K562 (cell line): ENCODE results near the gene SLC49A3. TPM values are rescaled to one million over a fixed set of nuclear protein-coding genes. Genes with fewer than 3 reads are reported as not detected.
A peak's percentile ranks its signal among the peaks of the same experiment; 100 is the strongest.

Source experiments
- ATAC-seq: fragments of 200-7000 bp; cut with Tn5 transposase; 3 replicates; pipeline ENCODE4 v1.9.1; 2020; ENCODE audit warnings: moderate library complexity
- BruUV-seq: library from RNA; stranded (reverse); fragments of 400-500 nt; replicated peaks from 2 replicates; lab custom pipeline; 2021; lab: Mats Ljungman, UMichigan
- CTCF ChIA-PET: fragments of 300-600 bp; formaldehyde crosslinking; extraction: SDS; loops from one replicate; lab custom pipeline; 2021; ENCODE audit warnings: low intra/inter-chr PET ratio; lab: Yijun Ruan, JAX
- POLR2A ChIA-PET: fragments of 300-600, 350-650 bp; sonication (Branson Sonifier 250); formaldehyde crosslinking; extraction: SDS; loops from one replicate; lab custom pipeline; 2021; ENCODE audit warnings: antibody characterized with exemption, inconsistent platforms; lab: Yijun Ruan, JAX
- DNase-seq, 4 experiments: peaks; one replicate each; pipeline versions ENCODE4 v3.0.0 to v3.0.0-alpha.2; 2011 to 2018; ENCODE audit warnings: low spot score in 3 of 4, mixed read lengths in 3 of 4; ENCODE audit errors: extremely low read depth in 1 of 4
- FAIRE-seq: peaks from 2 replicates; lab custom pipeline; 2011; peaks lifted over from hg19 to GRCh38; lab: Jason Lieb, UNC
- H2AFZ ChIP-seq: 2 replicates; pipeline ENCODE4 v1.6.0; 2011; ENCODE audit warnings: low read depth, low read length, control low read depth, inconsistent platforms
- H3K27ac ChIP-seq: fragments of 200-600 bp; 3 replicates; pipeline ENCODE4 v1.8.0; 2011; ENCODE audit warnings: low read depth, mild to moderate bottlenecking, control low read depth, inconsistent platforms, low read length, moderate library complexity, mixed read lengths; ENCODE audit errors: extremely low read depth
- H3K27me3 ChIP-seq, 2 experiments: fragments of 300-600 bp in 1 of 2; 2 replicates in 1 of 2; 3 replicates in 1 of 2; pipeline versions ENCODE4 v1.6.0 to v1.8.0; 2011; ENCODE audit warnings: inconsistent platforms in 2 of 2, low read length in 2 of 2, mild to moderate bottlenecking in 1 of 2, mixed read lengths in 1 of 2, moderate library complexity in 1 of 2; ENCODE audit not compliant: control insufficient read depth in 2 of 2, insufficient read depth in 2 of 2
- H3K36me3 ChIP-seq: fragments of 300-600 bp; 3 replicates; pipeline ENCODE4 v1.8.0; 2011; ENCODE audit warnings: mild to moderate bottlenecking, low read length, inconsistent platforms; ENCODE audit not compliant: control insufficient read depth, insufficient read depth
- H3K4me1 ChIP-seq, 2 experiments: fragments of 200-600 bp in 1 of 2; replicated peaks in 1 of 2; 2 replicates in 1 of 2; 3 replicates in 1 of 2; pipeline versions ENCODE4 v1.5.1 to v1.8.0; 2011; ENCODE audit warnings: inconsistent platforms in 2 of 2, low read length in 2 of 2, mild to moderate bottlenecking in 1 of 2, mixed read lengths in 1 of 2, moderate library complexity in 1 of 2; ENCODE audit not compliant: control insufficient read depth in 2 of 2, insufficient read depth in 2 of 2
- H3K4me2 ChIP-seq: 2 replicates; pipeline ENCODE4 v1.6.1; 2011; ENCODE audit warnings: low read length, control low read depth, inconsistent platforms, mixed read lengths; ENCODE audit not compliant: insufficient read depth
- H3K4me3 ChIP-seq: fragments of 200-600 bp; sonication (generic), shearing (Covaris generic); 2 replicates; pipeline ENCODE4 v1.5.1; 2016; ENCODE audit warnings: control low read depth, inconsistent platforms
- H3K79me2 ChIP-seq: fragments of 200-600 bp; 3 replicates; pipeline ENCODE4 v1.8.0; 2011; ENCODE audit warnings: low read length, inconsistent platforms; ENCODE audit not compliant: control insufficient read depth, insufficient read depth
- H3K9ac ChIP-seq, 2 experiments: 2 replicates each; pipeline versions ENCODE4 v1.6.0 to v1.6.1; 2011; ENCODE audit warnings: low read depth in 2 of 2, low read length in 2 of 2, control low read depth in 1 of 2, inconsistent platforms in 1 of 2, mild to moderate bottlenecking in 1 of 2, mixed read lengths in 1 of 2; ENCODE audit not compliant: insufficient read depth in 1 of 2
- H3K9me1 ChIP-seq: one replicate; pipeline ENCODE4 v1.6.0; 2011; ENCODE audit warnings: inconsistent platforms, mild to moderate bottlenecking, low read length, moderate library complexity; ENCODE audit not compliant: control insufficient read depth, insufficient read depth
- H3K9me3 ChIP-seq: replicated peaks from 2 replicates; pipeline ENCODE4 v1.5.1; 2011; ENCODE audit warnings: low read depth, low read length, inconsistent platforms; ENCODE audit not compliant: control insufficient read depth, insufficient read depth
- H4K20me1 ChIP-seq: replicated peaks from 2 replicates; pipeline ENCODE4 v1.6.1; 2011; ENCODE audit warnings: low read length, inconsistent platforms, mixed read lengths; ENCODE audit not compliant: control insufficient read depth, insufficient read depth
- CEBPB ChIP-seq: fragments of 450-650 bp; IDR thresholded peaks from 2 replicates; pipeline ENCODE4 v1.6.1; 2016; ENCODE audit warnings: missing genetic modification characterization, missing compliant biosample characterization
- EGR1 ChIP-seq: fragments of 450-650 bp; conservative IDR thresholded peaks from 2 replicates; pipeline ENCODE4 v1.6.1; 2017; ENCODE audit warnings: mild to moderate bottlenecking
- NR3C1 ChIP-seq: sonication (generic); formaldehyde crosslinking; IDR thresholded peaks from 2 replicates; pipeline ENCODE4 v1.8.1; 2022; ENCODE audit warnings: missing genetic modification reagents
- NUFIP1 ChIP-seq: fragments of 450-650 bp; IDR thresholded peaks from 2 replicates; pipeline ENCODE4 v1.6.1; 2018; ENCODE audit not compliant: partially characterized antibody
- POLR2G ChIP-seq: fragments of 200-400 bp; formaldehyde crosslinking; IDR thresholded peaks from 2 replicates; pipeline ENCODE4 v1.6.1; 2017; ENCODE audit warnings: low read depth, mild to moderate bottlenecking, antibody characterized with exemption, low read length, moderate library complexity
- POU5F1 ChIP-seq: fragments of 150-350 bp; IDR thresholded peaks from 2 replicates; pipeline ENCODE4 v1.6.1; 2014; ENCODE audit warnings: borderline replicate concordance, low read length, low read depth, mild to moderate bottlenecking; ENCODE audit not compliant: partially characterized antibody
- RBM22 ChIP-seq: fragments of 200-400 bp; formaldehyde crosslinking; IDR thresholded peaks from 2 replicates; pipeline ENCODE4 v1.6.1; 2018; ENCODE audit warnings: low read length, low read depth; ENCODE audit not compliant: poor library complexity, severe bottlenecking
- SRSF9 ChIP-seq: fragments of 200-400 bp; formaldehyde crosslinking; IDR thresholded peaks from 2 replicates; pipeline ENCODE4 v1.6.1; 2017; ENCODE audit warnings: low read depth, low read length, borderline replicate concordance
- WGBS: fragments of 100-300 bp; shearing (Covaris generic); methylation state at CpG from one replicate; pipeline ENCODE4 v1.1.6; 2016; ENCODE audit warnings: low coverage, mixed read lengths; ENCODE audit not compliant: insufficient coverage; ENCODE audit errors: missing lambda C conversion rate; 5-methylcytosine and 5-hydroxymethylcytosine counted together
- in situ Hi-C: fragments of 300-500 bp; cut with MboI; formaldehyde crosslinking; loops from 4 replicates; pipeline ENCODE4 v1.15.0; 2018; ENCODE audit warnings: inconsistent platforms, mixed read lengths
- intact Hi-C: fragments of 100-400 bp; cut with micrococcal nuclease; formaldehyde crosslinking; loops from 2 replicates; pipeline ENCODE4 v1.14.2; 2022
- polyA plus RNA-seq, 8 experiments: library from polyadenylated mRNA; depleted of rRNA in 4 of 8; stranded (reverse) in 5 of 8; unstranded in 3 of 8; fragments of >200 nt; fragmentation: Nextera tagmentation in 2 of 8; fragmentation: Illumina TruSeq in 1 of 8; extraction: Ambion mirVana in 2 of 8; extraction: Trizol in 1 of 8; gene quantifications; 2 replicates each; pipeline versions ENCODE4 v1.2.1 to v1.2.3, GENCODE V29; 2011 to 2014; ENCODE audit warnings: inconsistent platforms in 1 of 8, missing spikeins in 1 of 8
- total RNA-seq, 7 experiments: library from RNA; depleted of rRNA in 6 of 7; stranded (reverse); fragments of >200 nt in 6 of 7; fragmentation: Illumina TruSeq in 2 of 7; extraction: Trizol in 2 of 7; gene quantifications; 2 replicates each; pipeline versions ENCODE4 v1.2.1 to v1.2.3, GENCODE V29; 2011 to 2021; ENCODE audit warnings: low replicate concordance in 1 of 7

Gene SLC49A3
- total and polyA plus RNA-seq, 9 of the 15 experiments (the other 6 are each of a cell fraction or from before 2014, with no cell fraction given): 0.24 to 0.41 TPM; not detected in 7

DNA sequence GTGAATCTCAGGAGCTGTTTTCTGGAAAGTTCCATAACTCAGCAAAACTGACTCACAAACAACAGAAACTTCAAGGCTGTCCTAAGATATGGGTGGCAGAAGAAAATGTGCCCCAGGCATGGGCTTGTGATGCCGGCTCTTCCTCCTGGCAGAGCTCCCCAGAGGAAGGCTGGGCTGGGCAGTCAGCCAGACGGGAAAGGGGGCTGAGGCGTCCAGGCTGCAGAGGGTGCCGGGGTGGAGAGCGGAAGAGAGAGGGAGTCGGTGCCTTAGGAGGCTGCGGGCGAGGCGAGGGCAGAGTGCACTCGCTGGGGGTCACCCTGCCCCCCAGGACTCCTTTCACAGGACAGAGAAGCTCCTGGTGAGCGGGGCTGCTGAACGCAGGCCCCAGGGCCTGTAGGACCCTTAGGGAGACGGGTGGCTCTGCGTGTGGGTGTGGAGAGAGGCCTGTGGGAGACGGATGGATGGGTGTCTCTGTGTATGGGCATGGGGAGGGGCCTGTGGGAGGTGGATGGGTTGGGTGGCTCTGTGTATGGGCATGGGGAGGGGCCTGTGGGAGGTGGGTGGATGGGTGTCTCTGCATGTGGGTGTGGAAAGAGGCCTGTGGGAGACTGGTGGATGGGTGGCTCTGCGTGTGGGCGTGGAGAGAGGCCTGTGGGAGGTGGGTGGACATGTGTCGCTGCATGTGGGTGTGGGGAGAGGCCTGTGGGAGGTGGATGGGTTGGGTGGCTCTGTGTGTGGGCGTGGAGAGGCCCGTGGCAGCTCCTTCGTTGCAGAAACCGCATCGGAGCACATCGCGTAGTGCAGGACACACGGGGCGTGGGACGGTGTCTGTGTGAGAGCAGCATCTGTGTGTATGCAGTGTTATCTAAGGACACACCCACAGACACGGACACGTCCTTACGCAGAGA is 32.6 kb upstream of the SLC49A3 start:
- Histone ChIP-seq H3K79me2 (peaks cover 62% of the 10 kb centered on the region), H3K4me1 (peaks cover 8 to 57% of the 10 kb centered on the region in 2 experiments), H3K27ac (no peak overlapping the region), H2AFZ (no peak overlapping the region), H3K9me3 (peaks cover 1% of the 10 kb centered on the region), H3K36me3 (peaks cover 16% of the 10 kb centered on the region; the same call in 2 of the 3 replicates), H3K4me3 (no peak overlapping the region), H3K4me2 (no peak overlapping the region), H3K9me1 (no peaks in the 10 kb centered on the region), H3K9ac (no peak overlapping the region), H4K20me1 (no peaks in the 10 kb centered on the region; the same call in 1 of the 2 replicates), H3K27me3 (no peaks in the 10 kb centered on the region)
- 92% methylated on average over 24 of the region's 31 CpGs for WGBS
- no peak for DNase-seq
- BruUV-seq: no TSS peak
- TF ChIP-seq CEBPB (tag) (no peak), EGR1 (peak; percentile 38; the same call in 1 of the 2 replicates), NUFIP1 (no peak), RBM22 (peak; percentile 48), SRSF9 (no peak), POU5F1 (no peak), POLR2G (peak; percentile 42), NR3C1 (CRISPR knock-in tag) (no peak)
- FAIRE-seq: no peak
- ChIA-PET CTCF (no interaction called here), POLR2A (interaction anchor here (0.5 to 0.6 kb wide), 2 partner anchors 263 to 628 kb away, joined by 3 read pairs; no protein-coding TSS in a partner anchor)
- in situ Hi-C loops: no loop called here
- intact Hi-C loops: no loop called here
- ATAC-seq: no peak
